NCI-H2081 treated with DMSO at 0.1 percent for 48 hours (cell line): ENCODE measurements around the gene MAG.
"Not testable (repeated sequence)": the region's sequence is repeated elsewhere in the genome, so short reads cannot be mapped to it uniquely, and the experiment has no call there.

Experiments used
- DNase-seq: peaks from one replicate; lab custom pipeline; 2025; lab: John Stamatoyannopoulos, UW

The MAG gene

GRCh38 chr19:35346193-35347052, 54.5 kb downstream of the MAG start:
- no peak for DNase-seq

GRCh38 chr19:35347171-35347929, 55.4 kb downstream of the MAG start, which contains the start of gene FFAR1:
TSS of gene FFAR1 (plus strand) at chr19:35347902. CDS start at chr19:35351552, 3,650 bp downstream.
- DNase-seq, result no peak

GRCh38 chr19:35347930-35348298, 56.0 kb downstream of the MAG start:
- no peak for DNase-seq

GRCh38 chr19:35348911-35349611, 57.1 kb downstream of the MAG start:
- DNase-seq, result no peak

GRCh38 chr19:35349614-35350521, 57.9 kb downstream of the MAG start:
- DNase-seq, result no peak

GRCh38 chr19:35350591-35350990, 58.6 kb downstream of the MAG start:
- no peak for DNase-seq

- no peak for DNase-seq
Observed at GRCh38 chr19:35351411-35352176, 59.6 kb downstream of the MAG start.

- DNase-seq, result no peak
Observed at GRCh38 chr19:35352177-35352447, 60.2 kb downstream of the MAG start.

- no peak for DNase-seq
Observed at GRCh38 chr19:35352448-35353304, 60.7 kb downstream of the MAG start.

- DNase-seq, result no peak
Observed at GRCh38 chr19:35353635-35354034, 61.7 kb downstream of the MAG start.

GRCh38 chr19:35354898-35355297, 62.9 kb downstream of the MAG start:
- no peak for DNase-seq

- no peak for DNase-seq
Observed at GRCh38 chr19:35355791-35356460, 64.0 kb downstream of the MAG start.

GRCh38 chr19:35357867-35358573, 66.1 kb downstream of the MAG start, which contains the start of gene FFAR3:
TSS of gene FFAR3 (plus strand) at chr19:35358460. CDS start at chr19:35358891, 431 bp downstream.
- no peak for DNase-seq

- DNase-seq, result not testable (repeated sequence)
Observed at GRCh38 chr19:35358834-35359233, 66.9 kb downstream of the MAG start.

- not testable (repeated sequence) for DNase-seq
Observed at GRCh38 chr19:35359395-35359794, 67.4 kb downstream of the MAG start.

- not testable (repeated sequence) for DNase-seq
Observed at GRCh38 chr19:35360081-35360480, 68.1 kb downstream of the MAG start.

GRCh38 chr19:35360880-35361420, 69.0 kb downstream of the MAG start:
- no peak for DNase-seq

- DNase-seq, result no peak
Observed at GRCh38 chr19:35362261-35363000, 70.5 kb downstream of the MAG start.
